Activated CD8-positive, alpha-beta memory T cell treated with anti-CD3 and anti-CD28 coated beads, Interleukin-2, amount 50 U/mL, for 1 hour (primary cell): ENCODE results near the gene WDFY4.

Experiments used
- DNase-seq: peaks from one replicate; pipeline ENCODE4 v3.0.0-alpha.2; 2020; ENCODE audit errors: extremely low read depth

WDFY4 gene

GRCh38 chr10:48655411-48656240, 29.0 kb upstream of the WDFY4 start:
- no peak for DNase-seq

GRCh38 chr10:48656241-48656913, 28.3 kb upstream of the WDFY4 start:
- DNase-seq, result peak; percentile 28

- DNase-seq, result no peak
These were observed 27.8 kb upstream of the WDFY4 start for GRCh38 chr10:48656914-48657305.

GRCh38 chr10:48657416-48657815, 27.3 kb upstream of the WDFY4 start:
- DNase-seq, result no peak

- DNase-seq, result no peak
These were observed 26.3 kb upstream of the WDFY4 start for GRCh38 chr10:48658243-48658974.

GRCh38 chr10:48658975-48659269, 25.8 kb upstream of the WDFY4 start:
- no peak for DNase-seq

GRCh38 chr10:48659790-48660189, 24.9 kb upstream of the WDFY4 start:
- no peak for DNase-seq

- no peak for DNase-seq
These were observed 23.2 kb upstream of the WDFY4 start for GRCh38 chr10:48661441-48661840.

- DNase-seq, result no peak
These were observed 16.6 kb upstream of the WDFY4 start for GRCh38 chr10:48667960-48668590.

- no peak for DNase-seq
These were observed 13.4 kb upstream of the WDFY4 start for GRCh38 chr10:48670978-48671913.

- DNase-seq, result no peak
These were observed 12.6 kb upstream of the WDFY4 start for GRCh38 chr10:48671914-48672595.

- DNase-seq, result no peak
These were observed 11.9 kb upstream of the WDFY4 start for GRCh38 chr10:48672596-48673265.

- no peak for DNase-seq
These were observed 7.0 kb upstream of the WDFY4 start for GRCh38 chr10:48677625-48678024.

GRCh38 chr10:48678041-48678440, 6.6 kb upstream of the WDFY4 start:
- DNase-seq, result no peak

- DNase-seq, result no peak
These were observed 2.9 kb upstream of the WDFY4 start for GRCh38 chr10:48681740-48682139.

GRCh38 chr10:48682265-48682664, 2.4 kb upstream of the WDFY4 start:
- no peak for DNase-seq

GRCh38 chr10:48683424-48683823, 1.2 kb upstream of the WDFY4 start:
- no peak for DNase-seq

- no peak for DNase-seq
These were observed 805 bp upstream of the WDFY4 start for GRCh38 chr10:48683868-48684267.

- DNase-seq, result no peak
These were observed 246 bp upstream of the WDFY4 start for GRCh38 chr10:48684463-48684791.

- no peak for DNase-seq
These were observed 1.1 kb downstream of the WDFY4 start for GRCh38 chr10:48685731-48686130.
